GM12892 (cell line): ENCODE data around the gene PLEKHA8.
A peak's percentile ranks its signal among the peaks of the same experiment; 100 is the strongest.

ENCODE experiments used
- DNase-seq: peaks from one replicate; pipeline ENCODE4 v3.0.0; 2011; ENCODE audit not compliant: insufficient read length
- FAIRE-seq: peaks from 2 replicates; lab custom pipeline; 2011; peaks lifted over from hg19 to GRCh38; lab: Jason Lieb, UNC
- POLR2A ChIP-seq: IDR thresholded peaks from 2 replicates; pipeline ENCODE4 v1.6.1; 2011; ENCODE audit warnings: low read depth, low read length, control low read depth
- POLR2AphosphoS5 ChIP-seq: IDR thresholded peaks from 2 replicates; pipeline ENCODE4 v1.6.1; 2011; ENCODE audit warnings: low read depth, low read length, control low read depth
- TAF1 ChIP-seq: IDR thresholded peaks from 2 replicates; pipeline ENCODE4 v1.6.1; 2011; ENCODE audit warnings: low read depth, mild to moderate bottlenecking, control low read depth, low read length, borderline replicate concordance

The PLEKHA8 gene

GRCh38 chr7:30026229-30027064 lies 1.8 kb upstream of the PLEKHA8 start, which contains the start of gene FKBP14:
Gene FKBP14, minus strand, starts transcription at chr7:30026702. Its CDS starts 194 bp downstream, at chr7:30026508.
- FAIRE-seq (peak; percentile 95), DNase-seq (peak; percentile 56)
- TF ChIP-seq TAF1 (peak; percentile 36; the same call in 1 of the 2 replicates), POLR2A (peak; percentile 82), POLR2AphosphoS5 (peak; percentile 79)

GRCh38 chr7:30027065-30027456 lies 1.2 kb upstream of the PLEKHA8 start:
- no peak for TF ChIP-seq TAF1
- no peak for TF ChIP-seq POLR2A
- TF ChIP-seq POLR2AphosphoS5: no peak
- DNase-seq (no peak), FAIRE-seq (no peak)

GRCh38 chr7:30027740-30028215 lies 434 bp upstream of the PLEKHA8 start:
- DNase-seq (no peak), FAIRE-seq (no peak)
- TF ChIP-seq POLR2A: no peak; the same call in 1 of the 2 replicates

DNA sequence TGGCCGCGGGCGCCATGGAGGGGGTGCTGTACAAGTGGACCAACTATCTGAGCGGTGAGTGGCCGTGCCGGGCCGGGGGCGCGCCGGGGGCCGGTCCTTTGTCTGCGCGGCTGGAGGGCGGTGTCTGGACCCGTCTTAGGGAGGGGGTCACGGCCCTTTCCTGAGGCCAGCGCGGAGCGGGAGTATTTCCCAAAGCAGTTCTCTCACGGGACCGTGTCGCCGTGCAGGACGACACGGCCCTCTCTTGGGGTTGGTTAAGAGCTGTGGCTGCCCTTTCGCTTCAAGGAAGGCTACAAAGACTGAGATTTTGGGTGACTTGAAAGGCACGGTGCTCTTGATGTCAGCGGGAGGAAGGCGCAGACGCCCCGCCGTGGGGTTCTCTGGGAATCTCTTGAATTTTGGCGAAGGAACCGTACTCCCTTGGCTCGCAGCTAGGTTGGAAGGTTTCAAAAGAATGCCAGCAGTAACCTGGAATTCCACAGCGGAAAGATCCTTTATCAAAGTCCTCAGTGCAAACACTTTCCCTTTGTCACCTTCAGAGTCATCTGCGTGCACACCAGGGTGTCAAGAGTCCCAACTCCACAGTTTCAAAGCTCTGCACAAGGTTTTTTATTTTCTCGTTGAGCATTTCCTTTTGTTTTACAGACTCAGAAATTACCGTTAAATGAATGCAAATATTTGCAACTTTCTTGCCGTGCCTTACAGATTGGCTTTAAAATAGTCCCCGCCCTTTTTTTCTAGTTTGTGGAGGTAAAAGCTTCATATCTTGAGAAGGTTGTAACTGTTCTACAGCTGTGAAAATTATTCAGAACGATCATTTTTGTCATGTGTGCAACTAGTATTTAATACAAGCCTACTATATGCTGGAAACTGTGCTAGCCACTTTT lies 780 bp downstream of the PLEKHA8 start:
- TF ChIP-seq POLR2AphosphoS5 (no peak), POLR2A (no peak), TAF1 (no peak)
- peak; percentile 21 for FAIRE-seq
- DNase-seq: peak; percentile 19

- no peak for DNase-seq
- FAIRE-seq: no peak
- TF ChIP-seq TAF1 (no peak), POLR2AphosphoS5 (no peak), POLR2A (no peak)
Observed at GRCh38 chr7:30029696-30030095, 1.5 kb downstream of the PLEKHA8 start.

- TF ChIP-seq POLR2AphosphoS5 (no peak), TAF1 (no peak), POLR2A (no peak)
- no peak for FAIRE-seq
- DNase-seq: no peak
Observed at GRCh38 chr7:30032310-30033125, 4.3 kb downstream of the PLEKHA8 start.

DNA sequence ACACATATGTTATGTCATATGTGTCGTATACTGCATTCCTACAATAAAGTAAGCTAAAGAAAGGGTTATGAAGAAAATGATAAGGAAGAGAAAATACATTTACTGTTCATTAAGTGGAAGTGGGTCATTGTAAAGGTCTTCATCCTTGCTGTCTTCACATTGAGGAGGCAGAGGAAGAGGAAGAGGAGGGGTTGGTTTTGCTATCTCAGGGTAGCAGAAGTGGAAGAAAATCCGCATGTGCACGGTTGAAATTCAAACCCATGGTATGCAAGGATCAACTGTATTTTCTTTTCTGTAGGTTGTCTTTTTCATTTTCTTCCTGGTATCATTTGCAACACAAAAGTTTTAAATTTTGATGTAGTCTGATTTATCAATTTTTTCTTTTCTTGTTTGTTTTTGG lies 6.3 kb downstream of the PLEKHA8 start:
- FAIRE-seq (no peak), DNase-seq (no peak)
- TF ChIP-seq TAF1: no peak
- no peak for TF ChIP-seq POLR2AphosphoS5
- no peak for TF ChIP-seq POLR2A

DNA sequence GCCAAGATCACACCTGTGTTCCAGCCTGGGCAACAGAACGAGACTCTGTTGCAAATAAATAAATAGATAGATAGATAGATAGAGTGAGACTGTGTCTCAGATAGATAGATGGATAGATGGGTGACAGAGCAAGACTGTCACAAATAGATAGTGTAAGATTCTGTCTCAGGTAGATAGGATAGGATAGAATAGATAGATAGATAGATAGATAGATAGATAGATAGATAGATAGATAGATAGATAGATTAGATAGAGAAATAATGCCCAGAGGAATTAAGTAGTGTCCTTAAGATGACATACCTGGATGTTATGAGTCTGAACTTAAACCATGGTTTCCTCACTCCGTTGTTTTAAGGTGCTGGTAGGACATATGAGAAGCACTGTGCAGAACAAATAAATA lies 8.0 kb downstream of the PLEKHA8 start:
- no peak for TF ChIP-seq POLR2AphosphoS5
- TF ChIP-seq POLR2A: no peak
- no peak for TF ChIP-seq TAF1
- DNase-seq: no peak
- no peak for FAIRE-seq

DNA sequence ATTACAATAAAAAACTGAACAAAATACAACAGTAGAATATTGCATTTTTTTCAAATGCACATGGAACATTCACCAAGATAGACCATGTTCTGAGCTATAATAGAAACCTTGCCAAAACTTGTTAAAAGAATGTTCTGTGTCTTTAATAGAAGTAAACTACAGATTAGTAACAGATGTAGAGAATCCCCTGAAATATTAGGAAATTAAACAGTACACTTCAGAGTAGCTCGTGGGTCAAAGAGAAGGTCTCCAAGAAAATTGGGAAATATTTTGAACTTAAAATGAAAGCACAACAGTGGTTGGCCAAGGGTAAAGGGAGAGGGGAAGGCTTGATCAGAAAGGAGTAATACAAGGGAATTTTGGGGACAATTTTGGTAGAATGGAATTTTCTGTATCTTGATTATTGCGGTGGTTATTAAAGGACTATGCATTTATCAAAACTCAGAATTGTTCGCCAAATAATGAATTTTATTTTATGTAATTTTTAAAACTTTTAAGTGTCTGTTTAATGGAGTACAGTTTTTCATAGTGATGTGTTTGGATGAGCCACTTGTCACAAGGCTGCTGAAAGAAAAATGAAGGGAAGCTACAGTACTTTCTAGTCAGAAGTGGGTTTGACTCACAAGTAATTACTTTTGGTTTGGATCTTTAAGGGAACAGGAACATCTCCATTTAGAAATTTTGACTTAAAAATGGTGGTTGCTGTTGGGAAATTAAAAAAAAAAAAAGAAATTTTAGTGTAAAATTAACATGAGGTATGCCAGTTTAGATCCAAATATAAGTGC lies 10.2 kb downstream of the PLEKHA8 start:
- FAIRE-seq (no peak), DNase-seq (no peak)
- TF ChIP-seq POLR2A (no peak), TAF1 (no peak), POLR2AphosphoS5 (no peak)

DNA sequence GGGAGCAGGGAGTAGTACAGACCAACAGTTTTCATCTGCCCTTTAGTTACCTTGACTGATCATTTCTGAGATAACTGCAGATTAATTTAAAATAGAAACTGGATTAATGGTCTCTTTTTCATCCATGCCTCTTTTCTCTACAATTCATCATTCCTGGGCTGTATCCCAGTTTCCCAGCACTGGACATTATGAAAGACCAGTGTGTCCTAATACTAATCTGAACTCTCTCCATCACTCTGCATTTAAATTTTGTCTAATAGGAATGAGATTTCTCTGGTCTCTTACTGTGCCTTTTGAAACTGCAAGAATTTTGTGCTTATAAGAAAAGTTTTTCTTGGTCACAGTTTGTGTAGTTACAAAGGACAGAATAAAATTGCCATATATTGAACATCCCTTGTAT lies 12.7 kb downstream of the PLEKHA8 start:
- no peak for FAIRE-seq

More for the DNA sequence above, 12.7 kb downstream of the PLEKHA8 start:
- TF ChIP-seq TAF1: no peak
- no peak for TF ChIP-seq POLR2AphosphoS5
- no peak for TF ChIP-seq POLR2A
- DNase-seq: no peak
